ENCODE measurements around the gene VEGFC. TPM values are rescaled to one million over a fixed set of nuclear protein-coding genes. Genes with fewer than 3 reads are reported as not detected.

Gene VEGFC
- total RNA-seq, 1 donor from 2014 or later = 13.6 TPM

- Mint-ChIP-seq H3K9me3 (ENCODE audit: unreplicated experiment) (no peaks in the 10 kb centered on the region), H3K27me3 (ENCODE audit: unreplicated experiment) (no peaks in the 10 kb centered on the region), H3K4me3 (ENCODE audit: unreplicated experiment) (peak overlapping the region; percentile 5), H3K36me3 (ENCODE audit: unreplicated experiment) (no peaks in the 10 kb centered on the region), H3K4me1 (ENCODE audit: unreplicated experiment) (peaks cover 58% of the 10 kb centered on the region), H3K27ac (ENCODE audit: unreplicated experiment) (peak overlapping the region; percentile 82)
- TF ChIP-seq, protein P1, sequence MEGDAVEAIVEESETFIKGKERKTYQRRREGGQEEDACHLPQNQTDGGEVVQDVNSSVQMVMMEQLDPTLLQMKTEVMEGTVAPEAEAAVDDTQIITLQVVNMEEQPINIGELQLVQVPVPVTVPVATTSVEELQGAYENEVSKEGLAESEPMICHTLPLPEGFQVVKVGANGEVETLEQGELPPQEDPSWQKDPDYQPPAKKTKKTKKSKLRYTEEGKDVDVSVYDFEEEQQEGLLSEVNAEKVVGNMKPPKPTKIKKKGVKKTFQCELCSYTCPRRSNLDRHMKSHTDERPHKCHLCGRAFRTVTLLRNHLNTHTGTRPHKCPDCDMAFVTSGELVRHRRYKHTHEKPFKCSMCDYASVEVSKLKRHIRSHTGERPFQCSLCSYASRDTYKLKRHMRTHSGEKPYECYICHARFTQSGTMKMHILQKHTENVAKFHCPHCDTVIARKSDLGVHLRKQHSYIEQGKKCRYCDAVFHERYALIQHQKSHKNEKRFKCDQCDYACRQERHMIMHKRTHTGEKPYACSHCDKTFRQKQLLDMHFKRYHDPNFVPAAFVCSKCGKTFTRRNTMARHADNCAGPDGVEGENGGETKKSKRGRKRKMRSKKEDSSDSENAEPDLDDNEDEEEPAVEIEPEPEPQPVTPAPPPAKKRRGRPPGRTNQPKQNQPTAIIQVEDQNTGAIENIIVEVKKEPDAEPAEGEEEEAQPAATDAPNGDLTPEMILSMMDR (IDR thresholded peaks at IDR 0.05) = no peak
- no peak for DNase-seq (ENCODE audit: extremely low spot score, unreplicated experiment)
Observed at GRCh38 chr4:176780995-176781738, 11.6 kb downstream of the VEGFC start.

- Mint-ChIP-seq H3K4me1 (ENCODE audit: unreplicated experiment) (peaks cover 66% of the 10 kb centered on the region), H3K9me3 (ENCODE audit: unreplicated experiment) (no peaks in the 10 kb centered on the region)
- DNase-seq (ENCODE audit: extremely low spot score, unreplicated experiment) = no peak
Observed at GRCh38 chr4:176779421-176779820, 13.3 kb downstream of the VEGFC start.

DNA sequence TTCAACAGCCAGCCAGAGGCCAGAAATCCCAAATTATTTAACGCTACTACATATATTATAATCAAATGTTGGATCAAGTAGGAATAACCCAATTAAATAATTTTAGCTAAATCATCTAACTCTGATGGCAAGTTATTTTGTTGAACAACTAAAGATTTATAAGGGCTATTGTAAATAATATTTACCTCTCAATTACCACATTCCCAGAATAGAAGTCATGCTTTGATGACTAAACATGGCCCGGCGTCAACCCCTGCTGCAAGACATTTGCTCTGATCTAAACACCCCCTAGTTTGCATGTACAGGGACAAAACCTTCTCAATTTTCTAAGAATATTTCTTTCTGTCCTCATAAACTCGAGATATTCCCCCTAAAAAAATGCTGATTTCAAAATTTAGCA lies 14.2 kb downstream of the VEGFC start:
- DNase-seq (ENCODE audit: extremely low spot score, unreplicated experiment) = no peak
- peak overlapping the region; percentile 70 for H3K27ac Mint-ChIP-seq (ENCODE audit: unreplicated experiment)
- peaks cover 67% of the 10 kb centered on the region for H3K4me1 Mint-ChIP-seq (ENCODE audit: unreplicated experiment)

More at GRCh38 chr4:176779421-176779820, 13.3 kb downstream of the VEGFC start:
- H3K4me3 Mint-ChIP-seq (ENCODE audit: unreplicated experiment) = no peak overlapping the region
- H3K27me3 Mint-ChIP-seq (ENCODE audit: unreplicated experiment) = no peaks in the 10 kb centered on the region
- no peaks in the 10 kb centered on the region for H3K36me3 Mint-ChIP-seq (ENCODE audit: unreplicated experiment)
- H3K27ac Mint-ChIP-seq (ENCODE audit: unreplicated experiment) = peak overlapping the region; percentile 29
- TF ChIP-seq, protein P1 (IDR thresholded peaks at IDR 0.05) = no peak

GRCh38 chr4:176778063-176778462 lies 14.7 kb downstream of the VEGFC start:
- Mint-ChIP-seq H3K4me1 (ENCODE audit: unreplicated experiment) (peaks cover 67% of the 10 kb centered on the region), H3K9me3 (ENCODE audit: unreplicated experiment) (no peaks in the 10 kb centered on the region), H3K27me3 (ENCODE audit: unreplicated experiment) (no peaks in the 10 kb centered on the region), H3K27ac (ENCODE audit: unreplicated experiment) (peak overlapping the region; percentile 70), H3K4me3 (ENCODE audit: unreplicated experiment) (peak overlapping the region; percentile 32), H3K36me3 (ENCODE audit: unreplicated experiment) (no peaks in the 10 kb centered on the region)
- TF ChIP-seq, protein P1 (IDR thresholded peaks at IDR 0.05) = no peak
- DNase-seq (ENCODE audit: extremely low spot score, unreplicated experiment) = no peak

More for the DNA sequence above, 14.2 kb downstream of the VEGFC start:
- H3K27me3 Mint-ChIP-seq (ENCODE audit: unreplicated experiment) = no peaks in the 10 kb centered on the region
- no peaks in the 10 kb centered on the region for H3K36me3 Mint-ChIP-seq (ENCODE audit: unreplicated experiment)
- TF ChIP-seq, protein P1 (IDR thresholded peaks at IDR 0.05) = no peak
- no peaks in the 10 kb centered on the region for H3K9me3 Mint-ChIP-seq (ENCODE audit: unreplicated experiment)
- H3K4me3 Mint-ChIP-seq (ENCODE audit: unreplicated experiment) = no peak overlapping the region

- no peaks in the 10 kb centered on the region for H3K27me3 Mint-ChIP-seq (ENCODE audit: unreplicated experiment)
- no peak overlapping the region for H3K4me3 Mint-ChIP-seq (ENCODE audit: unreplicated experiment)
- peaks cover 56% of the 10 kb centered on the region for H3K4me1 Mint-ChIP-seq (ENCODE audit: unreplicated experiment)
- DNase-seq (ENCODE audit: extremely low spot score, unreplicated experiment) = no peak
- H3K27ac Mint-ChIP-seq (ENCODE audit: unreplicated experiment) = no peak overlapping the region
- H3K36me3 Mint-ChIP-seq (ENCODE audit: unreplicated experiment) = no peaks in the 10 kb centered on the region
- H3K9me3 Mint-ChIP-seq (ENCODE audit: unreplicated experiment) = no peaks in the 10 kb centered on the region
- TF ChIP-seq, protein P1 (IDR thresholded peaks at IDR 0.05) = no peak
Observed at GRCh38 chr4:176775338-176775737, 17.4 kb downstream of the VEGFC start.
